PC-3 (cell line): Measurements from ENCODE around the gene PLA2G2D. TPM values are rescaled to one million over a fixed set of nuclear protein-coding genes. Genes with fewer than 3 reads are reported as not detected.

Experiments used
- ATAC-seq: fragments of 200-7000 bp; cut with Tn5 transposase; 2 replicates; pipeline ENCODE4 v1.9.1; 2020; ENCODE audit warnings: mild to moderate bottlenecking, moderate library complexity
- Bru-seq: library from RNA; stranded (reverse); fragments of 400-500 nt; gene quantifications from one replicate; lab custom pipeline; 2021; lab: Mats Ljungman, UMichigan
- BruChase-seq, 2 experiments: library from RNA; stranded (reverse); fragments of 400-500 nt; gene quantifications; one replicate each; lab custom pipeline; 2021; lab: Mats Ljungman, UMichigan
- BruUV-seq: library from RNA; stranded (reverse); fragments of 400-500 nt; replicated peaks from 2 replicates; lab custom pipeline; 2021; lab: Mats Ljungman, UMichigan
- CTCF ChIA-PET: fragments of 300-600 bp; sonication (Branson Sonifier 250); formaldehyde crosslinking; loops from one replicate; lab custom pipeline; 2022; ENCODE audit warnings: antibody characterized with exemption; lab: Charles Lee
- POLR2A ChIA-PET: fragments of 300-600 bp; sonication (Branson Sonifier 250); formaldehyde crosslinking; loops from one replicate; lab custom pipeline; 2022; ENCODE audit warnings: antibody characterized with exemption; ENCODE audit not compliant: unreplicated experiment; lab: Charles Lee
- DNase-seq: peaks from one replicate; pipeline ENCODE4 v3.0.0-alpha.2; 2015
- H2AFZ ChIP-seq: fragments of 300-600 bp; sonication (generic); 2 replicates; pipeline ENCODE4 v1.6.0; 2016; ENCODE audit warnings: antibody characterized with exemption, low read length
- H3F3A ChIP-seq: fragments of 300-600 bp; sonication (generic); one replicate; pipeline ENCODE4 v1.6.0; 2017; ENCODE audit warnings: antibody characterized with exemption, low read length, control low read depth, mild to moderate bottlenecking; ENCODE audit not compliant: unreplicated experiment
- H3K27ac ChIP-seq: fragments of 300-600 bp; sonication (generic); 2 replicates; pipeline ENCODE4 v1.5.1; 2016; ENCODE audit warnings: mild to moderate bottlenecking, low read length
- H3K27me3 ChIP-seq: fragments of 300-600 bp; sonication (generic); 2 replicates; pipeline ENCODE4 v1.6.1; 2016; ENCODE audit warnings: low read length, mixed read lengths
- H3K36me3 ChIP-seq: fragments of 300-600 bp; sonication (generic); 2 replicates; pipeline ENCODE4 v1.6.1; 2016; ENCODE audit warnings: low read depth, mixed run types, low read length, mixed read lengths
- H3K4me1 ChIP-seq: fragments of 300-600 bp; sonication (generic); 2 replicates; pipeline ENCODE4 v1.5.1; 2016; ENCODE audit warnings: low read length; ENCODE audit not compliant: insufficient read depth
- H3K4me2 ChIP-seq: fragments of 300-600 bp; sonication (generic); 2 replicates; pipeline ENCODE4 v1.6.0; 2016; ENCODE audit warnings: low read length
- H3K4me3 ChIP-seq: fragments of 300-600 bp; sonication (generic); 2 replicates; pipeline ENCODE4 v1.5.1; 2016; ENCODE audit warnings: mild to moderate bottlenecking, low read length, mixed read lengths
- H3K79me2 ChIP-seq: fragments of 300-600 bp; sonication (generic); 2 replicates; pipeline ENCODE4 v1.6.1; 2017; ENCODE audit warnings: low read length, mixed read lengths
- H3K9ac ChIP-seq: fragments of 300-600 bp; sonication (generic); 2 replicates; pipeline ENCODE4 v1.6.0; 2016; ENCODE audit warnings: mild to moderate bottlenecking, low read length
- H3K9me2 ChIP-seq: fragments of 300-600 bp; sonication (generic); replicated peaks from 2 replicates; pipeline ENCODE4 v1.6.1; 2016; ENCODE audit warnings: mixed run types, low read length, mixed read lengths
- H3K9me3 ChIP-seq: fragments of 300-600 bp; sonication (generic); 2 replicates; pipeline ENCODE4 v1.6.1; 2016; ENCODE audit warnings: low read length, mixed read lengths
- H4K20me1 ChIP-seq: fragments of 300-600 bp; sonication (generic); 2 replicates; pipeline ENCODE4 v1.6.1; 2016; ENCODE audit warnings: low read length, mixed read lengths
- EZH2 ChIP-seq: fragments of 300-600 bp; sonication (generic); IDR thresholded peaks from one replicate; pipeline ENCODE4 v1.6.1; 2017; ENCODE audit warnings: antibody characterized with exemption, mild to moderate bottlenecking, low read length; ENCODE audit not compliant: unreplicated experiment
- EZH2phosphoT487 ChIP-seq: fragments of 300-600 bp; sonication (generic); IDR thresholded peaks from 2 replicates; pipeline ENCODE4 v1.6.1; 2018; ENCODE audit warnings: mild to moderate bottlenecking, antibody characterized with exemption, low read length, borderline replicate concordance
- intact Hi-C: fragments of 100-400 bp; cut with micrococcal nuclease; formaldehyde crosslinking; loops from 2 replicates; pipeline ENCODE4 v1.9.0; 2023
- long read RNA-seq: library from polyadenylated mRNA; unstranded; transcript quantifications from one replicate; pipeline ENCODE4 v2.0.0, GENCODE V29; 2021; ENCODE audit not compliant: unreplicated experiment
- total RNA-seq: library from RNA; depleted of rRNA; stranded (reverse); fragments of >200 nt; gene quantifications from 2 replicates; pipeline ENCODE4 v1.2.3, GENCODE V29; 2014; rRNA removed
- TF ChIP-seq, protein P1 (sequence below): fragments of 300-600 bp; sonication (generic); conservative IDR thresholded peaks from 2 replicates; pipeline ENCODE4 v1.5.1; 2017; ENCODE audit warnings: antibody characterized with exemption, low read depth, mild to moderate bottlenecking, low read length

The PLA2G2D gene, protein sequence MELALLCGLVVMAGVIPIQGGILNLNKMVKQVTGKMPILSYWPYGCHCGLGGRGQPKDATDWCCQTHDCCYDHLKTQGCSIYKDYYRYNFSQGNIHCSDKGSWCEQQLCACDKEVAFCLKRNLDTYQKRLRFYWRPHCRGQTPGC
- total RNA-seq (not detected in 2 replicates), Bru-seq, nascent RNA (not detected), BruChase-seq, experiment 1, labeled RNA remaining after a 6-hour chase (percentile 8 among the genes with signal in this experiment), BruChase-seq, experiment 2, labeled RNA remaining after a 2-hour chase (percentile 16 among the genes with signal in this experiment)
- long read RNA-seq = 0 reads

DNA sequence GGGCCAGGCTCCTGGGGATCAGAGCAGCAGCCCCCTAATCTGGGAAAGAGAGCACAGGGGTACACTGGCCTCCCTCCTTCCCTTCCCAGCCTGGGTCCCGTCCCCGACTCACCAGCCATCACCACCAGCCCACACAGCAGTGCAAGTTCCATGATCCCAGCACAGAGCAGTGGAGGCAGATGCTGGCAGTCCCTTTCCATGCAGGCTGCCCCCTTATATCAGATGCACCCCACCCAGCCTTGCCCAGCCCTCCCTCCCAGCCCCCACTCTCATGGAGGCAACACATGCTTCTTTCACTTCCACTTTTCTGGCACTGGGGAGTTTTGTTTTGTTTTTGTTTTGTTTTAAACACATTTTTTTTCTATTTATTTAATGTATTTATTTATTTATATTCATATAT lies at the start of gene PLA2G2D:
Gene PLA2G2D (minus strand): TSS at position 190 of the 400 bp plus-strand sequence. CDS start 38 bp downstream, at position 152.
- no TSS peak for BruUV-seq
- Histone ChIP-seq H2AFZ (no peak within 1 kb of the TSS), H3K9me3 (no peaks in the 10 kb centered on the region), H3K4me3 (no peak within 1 kb of the TSS), H4K20me1 (no peaks in the 10 kb centered on the region), H3K9me2 (no peaks in the 10 kb centered on the region), H3F3A (no peaks in the 10 kb centered on the region), H3K27me3 (peaks cover 6% of the 10 kb centered on the region; the same call in 1 of the 2 replicates), H3K4me1 (peaks cover 5% of the 10 kb centered on the region), H3K36me3 (no peaks in the 10 kb centered on the region), H3K9ac (no peak within 1 kb of the TSS), H3K27ac (no peak within 1 kb of the TSS), H3K4me2 (no peak within 1 kb of the TSS), H3K79me2 (no peaks in the 10 kb centered on the region)
- no peak for DNase-seq
- no peak for ATAC-seq
- TF ChIP-seq EZH2 (no peak), EZH2phosphoT487 (no peak)
- TF ChIP-seq, protein P1, sequence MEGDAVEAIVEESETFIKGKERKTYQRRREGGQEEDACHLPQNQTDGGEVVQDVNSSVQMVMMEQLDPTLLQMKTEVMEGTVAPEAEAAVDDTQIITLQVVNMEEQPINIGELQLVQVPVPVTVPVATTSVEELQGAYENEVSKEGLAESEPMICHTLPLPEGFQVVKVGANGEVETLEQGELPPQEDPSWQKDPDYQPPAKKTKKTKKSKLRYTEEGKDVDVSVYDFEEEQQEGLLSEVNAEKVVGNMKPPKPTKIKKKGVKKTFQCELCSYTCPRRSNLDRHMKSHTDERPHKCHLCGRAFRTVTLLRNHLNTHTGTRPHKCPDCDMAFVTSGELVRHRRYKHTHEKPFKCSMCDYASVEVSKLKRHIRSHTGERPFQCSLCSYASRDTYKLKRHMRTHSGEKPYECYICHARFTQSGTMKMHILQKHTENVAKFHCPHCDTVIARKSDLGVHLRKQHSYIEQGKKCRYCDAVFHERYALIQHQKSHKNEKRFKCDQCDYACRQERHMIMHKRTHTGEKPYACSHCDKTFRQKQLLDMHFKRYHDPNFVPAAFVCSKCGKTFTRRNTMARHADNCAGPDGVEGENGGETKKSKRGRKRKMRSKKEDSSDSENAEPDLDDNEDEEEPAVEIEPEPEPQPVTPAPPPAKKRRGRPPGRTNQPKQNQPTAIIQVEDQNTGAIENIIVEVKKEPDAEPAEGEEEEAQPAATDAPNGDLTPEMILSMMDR = no peak
- ChIA-PET CTCF (no interaction called here), POLR2A (no interaction called here)
- intact Hi-C loops = no loop called here

DNA sequence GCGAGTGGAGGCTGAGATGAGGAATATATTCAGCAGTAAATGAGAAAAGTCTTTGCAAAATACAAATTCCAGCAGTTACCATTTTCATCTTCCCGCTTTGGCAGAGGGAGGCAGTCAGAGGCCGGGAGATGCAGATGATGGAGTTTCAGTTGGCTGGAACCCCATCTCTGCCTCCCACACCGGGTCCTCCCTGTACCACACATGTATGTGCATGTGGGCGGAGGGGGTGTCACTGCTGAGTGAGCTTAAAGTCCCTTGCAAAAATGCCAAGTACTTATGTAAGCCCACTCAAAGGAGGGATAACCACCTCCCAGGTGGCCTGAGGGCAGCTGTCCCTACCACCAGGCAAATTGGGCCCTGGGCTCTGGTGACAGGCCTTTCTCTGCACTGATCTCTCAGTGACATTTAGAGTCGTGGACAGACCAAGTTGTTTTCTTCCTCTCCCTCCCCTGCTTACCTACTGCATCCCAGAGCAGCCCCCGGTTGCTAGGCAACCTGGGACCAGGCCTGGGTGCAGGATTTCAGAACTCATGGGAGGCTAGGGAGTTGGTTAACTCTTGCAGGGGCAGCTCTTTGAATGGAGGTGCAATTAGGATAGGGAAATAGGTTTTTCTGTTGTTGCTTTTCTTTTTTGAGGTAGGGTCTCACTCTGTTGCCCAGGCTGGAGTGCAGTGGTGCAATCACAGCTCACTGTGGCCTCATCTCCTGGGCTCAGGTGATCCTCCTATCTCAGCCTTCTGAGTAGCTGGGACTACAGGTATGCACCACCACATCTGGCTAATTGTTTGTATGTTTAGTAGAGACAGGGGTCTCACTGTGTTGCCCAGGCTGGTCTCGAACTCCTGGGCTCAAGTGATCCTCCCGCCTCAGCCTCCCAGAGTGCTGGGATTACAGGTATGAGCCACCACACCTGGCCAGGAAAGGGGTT lies 49.5 kb upstream of the PLA2G2D start:
- Histone ChIP-seq H3K36me3 (no peaks in the 10 kb centered on the region), H3K4me1 (peaks cover 45% of the 10 kb centered on the region), H3K4me2 (no peak overlapping the region), H3K79me2 (no peaks in the 10 kb centered on the region), H3K9me3 (no peaks in the 10 kb centered on the region), H3K4me3 (no peak overlapping the region), H4K20me1 (no peaks in the 10 kb centered on the region), H2AFZ (no peak overlapping the region), H3F3A (no peaks in the 10 kb centered on the region), H3K9me2 (no peaks in the 10 kb centered on the region), H3K9ac (no peak overlapping the region), H3K27me3 (no peaks in the 10 kb centered on the region), H3K27ac (no peak overlapping the region)
- ChIA-PET POLR2A (no interaction called here), CTCF (no interaction called here)
- no TSS peak for BruUV-seq
- no peak for DNase-seq
- TF ChIP-seq EZH2phosphoT487 (no peak), EZH2 (no peak)
- TF ChIP-seq, protein P1 = no peak
- no peak for ATAC-seq
- intact Hi-C loops = no loop called here
